CD4-positive, alpha-beta T cell treated with Interleukin-4 for 4 hours (primary cell): Measurements from ENCODE around the gene SMIM5.
"Not testable (repeated sequence)": the region's sequence is repeated elsewhere in the genome, so short reads cannot be mapped to it uniquely, and the experiment has no call there.

Experiments used
- DNase-seq: peaks from one replicate; pipeline ENCODE4 v3.0.0-alpha.2; 2020

Gene SMIM5, protein sequence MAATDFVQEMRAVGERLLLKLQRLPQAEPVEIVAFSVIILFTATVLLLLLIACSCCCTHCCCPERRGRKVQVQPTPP

DNA sequence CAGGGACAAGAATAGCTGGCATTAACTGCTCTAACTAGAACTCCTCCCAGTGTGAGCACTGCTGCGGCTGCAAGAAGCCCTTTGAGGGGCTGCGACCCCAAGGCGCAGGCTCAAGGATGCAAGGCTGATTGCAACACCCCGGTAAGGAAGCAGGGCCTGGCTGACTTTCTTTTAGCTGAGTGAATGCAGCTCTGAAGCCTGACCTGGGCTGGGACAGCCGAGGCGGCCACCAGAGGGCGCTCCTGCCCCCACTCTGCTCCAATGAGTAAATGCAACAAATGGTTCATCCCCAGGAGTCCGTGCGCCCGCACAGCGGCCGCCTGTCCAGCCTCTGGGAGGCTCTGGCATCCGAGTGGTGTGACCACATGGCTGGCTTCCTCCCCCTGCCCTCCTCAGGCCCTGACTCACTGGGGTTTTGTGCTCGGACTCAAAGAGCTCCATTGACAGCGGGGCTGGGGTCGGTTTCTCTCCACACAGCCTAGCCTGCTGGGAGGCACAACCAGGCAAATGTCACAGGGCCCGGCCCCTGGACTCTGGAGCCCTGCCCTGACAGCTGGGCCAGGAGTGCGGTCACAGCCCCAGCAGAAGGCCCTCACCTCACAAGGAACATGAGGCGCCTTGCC lies at the start of gene SMIM5:
TSS of gene SMIM5 (plus strand) at position 572 of the 623 bp plus-strand sequence. CDS start 6,768 bp downstream, outside the sequence.
- DNase-seq, result peak; percentile 77

DNA sequence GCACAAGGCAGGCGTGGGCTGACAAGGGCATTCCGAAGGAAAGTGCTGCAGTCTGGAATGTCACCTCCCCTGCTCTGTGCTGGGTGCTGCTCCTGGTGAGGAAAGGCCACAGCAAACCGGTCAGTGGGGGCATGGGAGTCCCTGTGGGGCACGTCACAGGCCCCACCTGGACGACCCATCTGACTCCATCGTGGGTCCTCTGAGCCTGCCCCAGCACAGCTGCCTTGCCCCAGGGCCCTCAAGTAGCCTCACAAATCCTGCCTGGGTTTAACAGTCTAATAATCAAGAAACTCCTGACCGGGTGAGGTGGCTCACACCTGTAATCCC lies 48.4 kb upstream of the SMIM5 start:
- no peak for DNase-seq

DNA sequence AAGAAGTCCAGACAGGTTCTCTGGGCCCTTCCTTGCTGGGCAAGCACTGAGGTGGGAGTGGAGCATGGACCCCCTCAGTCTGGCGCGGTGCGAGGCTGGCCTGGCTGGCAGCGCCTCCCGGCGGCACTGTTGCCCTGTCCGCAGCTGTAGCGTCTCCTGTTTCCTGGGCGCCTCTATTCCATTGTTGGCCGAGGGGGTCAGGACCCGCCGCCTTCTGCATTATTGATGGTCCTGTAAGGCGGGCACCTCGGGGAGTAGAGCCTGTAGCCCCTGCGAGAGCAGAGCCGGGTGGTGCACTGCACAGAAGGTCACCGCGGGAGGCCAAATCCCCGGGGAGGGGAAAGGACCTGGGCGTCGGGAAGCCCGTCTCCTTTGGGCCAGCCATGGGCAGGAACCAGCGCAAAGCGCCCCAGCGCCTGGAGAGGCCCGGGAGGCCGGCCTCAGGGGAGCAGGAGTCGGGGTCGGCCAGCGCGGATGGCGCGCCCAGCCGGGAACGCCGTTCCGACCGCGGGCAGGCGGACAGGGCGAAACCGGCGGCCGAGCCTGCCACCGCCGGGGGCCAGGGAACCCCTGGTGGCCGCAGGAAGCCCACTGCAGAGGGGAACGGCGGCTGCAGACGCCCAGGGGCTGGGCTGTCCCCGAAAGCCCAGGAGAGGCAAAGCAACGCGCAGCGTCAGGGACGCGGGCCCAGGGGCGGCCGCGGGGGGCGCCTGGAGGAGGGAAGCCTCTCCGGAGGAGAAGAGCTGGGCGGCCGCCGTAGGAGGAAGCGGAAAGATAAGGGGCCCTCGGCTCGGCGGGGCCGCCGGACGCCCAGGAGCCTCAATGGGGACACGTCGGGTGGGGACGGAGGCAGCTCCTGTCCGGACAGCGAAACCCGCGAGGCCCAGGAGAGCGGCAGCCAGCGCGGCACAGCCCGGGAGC lies 45.3 kb upstream of the SMIM5 start, which contains the start of gene MYO15B:
TSS of gene MYO15B (plus strand) at position 126 of the 921 bp plus-strand sequence. CDS start at position 384, 258 bp downstream.
- DNase-seq, result peak; percentile 46

DNA sequence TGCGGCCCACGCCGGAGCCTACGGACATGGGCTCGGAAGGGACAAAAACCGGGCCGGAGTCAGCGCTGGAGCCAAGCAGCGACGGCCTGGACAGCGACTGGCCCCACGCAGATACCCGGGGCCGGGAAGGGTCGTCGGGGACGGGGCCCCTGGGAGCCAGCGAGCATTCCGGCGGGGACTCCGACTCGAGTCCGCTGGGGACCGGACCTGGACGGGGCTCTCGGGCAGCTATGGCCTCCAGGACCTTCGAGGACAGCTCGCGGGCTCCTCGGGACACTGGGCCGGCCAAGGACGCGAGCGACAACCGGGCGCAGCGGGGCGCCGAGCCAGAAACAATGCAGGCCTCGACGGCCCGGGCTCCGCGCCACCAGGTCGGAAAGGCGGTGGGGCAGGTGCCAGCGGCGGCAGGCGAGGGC lies 44.6 kb upstream of the SMIM5 start:
- DNase-seq, result no peak

DNA sequence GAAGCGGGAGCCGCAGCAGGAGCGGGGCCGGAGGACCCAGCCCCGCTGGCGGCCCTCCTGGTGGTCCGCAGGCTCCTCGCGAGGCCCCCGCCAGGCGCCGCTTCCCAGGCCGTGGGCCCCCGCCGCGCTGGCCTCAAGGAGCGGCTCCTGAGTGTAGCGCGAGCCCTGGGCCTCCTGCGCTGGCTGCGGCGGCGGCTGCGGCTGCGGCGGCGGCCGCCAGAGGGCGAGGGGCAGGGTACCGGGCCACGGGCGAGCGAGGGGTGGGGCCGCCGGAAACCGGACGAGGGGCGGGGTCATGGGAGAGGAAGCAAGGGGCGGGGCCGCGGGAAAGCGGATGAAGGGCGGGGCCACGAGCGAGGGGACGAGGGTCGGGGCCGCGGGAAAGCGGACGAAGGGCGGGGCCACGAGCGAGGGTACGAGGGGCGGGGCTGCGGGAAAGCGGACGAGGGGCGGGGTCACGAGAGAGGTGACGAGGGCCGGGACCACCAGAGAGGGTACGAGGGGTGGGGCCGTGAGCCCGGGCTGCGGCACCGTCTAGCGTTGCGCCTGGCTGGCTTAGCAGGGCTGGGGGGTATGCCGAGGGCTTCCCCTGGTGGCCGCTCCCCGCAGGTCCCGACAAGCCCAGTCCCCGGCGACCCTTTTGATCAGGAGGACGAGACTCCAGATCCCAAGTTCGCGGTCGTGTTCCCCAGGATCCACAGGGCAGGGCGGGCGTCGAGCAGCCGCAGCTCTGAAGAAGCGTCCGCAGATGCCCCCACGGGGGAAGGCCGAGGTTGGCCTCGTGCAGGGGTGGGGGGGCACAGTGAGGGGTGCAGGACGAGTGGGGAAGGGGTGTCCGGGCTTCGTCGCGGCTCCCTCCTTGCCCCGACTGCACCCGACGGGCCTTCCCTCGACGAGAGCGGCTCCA lies 44.0 kb upstream of the SMIM5 start:
- DNase-seq, result peak; percentile 90

DNA sequence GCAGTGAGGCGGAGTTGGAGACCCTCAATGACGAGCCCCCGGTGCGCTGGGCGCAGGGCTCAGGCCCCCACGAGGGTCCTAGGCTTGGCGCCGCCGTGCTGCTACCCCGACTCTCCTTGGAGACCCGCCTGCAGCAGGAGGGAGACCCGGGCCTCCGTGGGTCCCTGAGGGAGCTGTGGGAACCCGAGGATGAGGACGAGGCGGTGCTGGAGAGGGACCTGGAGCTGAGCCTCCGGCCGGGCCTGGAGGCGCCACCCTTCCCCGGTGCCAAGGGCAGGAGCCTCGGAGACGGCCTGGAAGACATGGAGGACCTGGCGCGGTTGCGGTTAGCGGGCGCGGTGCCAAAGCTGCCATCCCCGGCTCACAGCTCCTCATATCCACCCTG lies 43.3 kb upstream of the SMIM5 start:
- no peak for DNase-seq

DNA sequence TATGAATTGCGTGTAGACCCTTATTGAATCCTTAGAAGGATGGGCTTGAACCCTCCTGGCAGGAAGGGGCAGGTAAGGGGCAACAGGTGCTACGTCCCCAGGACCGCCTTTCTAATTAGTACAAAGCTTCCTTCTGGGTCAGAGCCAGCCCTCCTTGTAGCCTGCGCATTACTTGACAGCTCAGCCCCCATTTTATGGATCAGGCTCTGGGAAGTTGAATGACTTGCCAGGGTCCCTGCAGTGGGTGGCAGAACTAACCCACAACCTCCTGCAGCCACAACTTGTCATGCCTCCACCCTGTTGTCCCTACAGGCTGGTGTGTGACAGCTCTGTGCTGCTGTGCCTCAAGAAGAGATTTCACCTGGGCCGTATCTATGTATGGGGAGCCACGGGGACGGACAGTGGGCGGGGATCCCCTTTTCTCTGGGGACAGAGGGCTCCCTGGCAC lies 42.9 kb upstream of the SMIM5 start:
- DNase-seq, result no peak

DNA sequence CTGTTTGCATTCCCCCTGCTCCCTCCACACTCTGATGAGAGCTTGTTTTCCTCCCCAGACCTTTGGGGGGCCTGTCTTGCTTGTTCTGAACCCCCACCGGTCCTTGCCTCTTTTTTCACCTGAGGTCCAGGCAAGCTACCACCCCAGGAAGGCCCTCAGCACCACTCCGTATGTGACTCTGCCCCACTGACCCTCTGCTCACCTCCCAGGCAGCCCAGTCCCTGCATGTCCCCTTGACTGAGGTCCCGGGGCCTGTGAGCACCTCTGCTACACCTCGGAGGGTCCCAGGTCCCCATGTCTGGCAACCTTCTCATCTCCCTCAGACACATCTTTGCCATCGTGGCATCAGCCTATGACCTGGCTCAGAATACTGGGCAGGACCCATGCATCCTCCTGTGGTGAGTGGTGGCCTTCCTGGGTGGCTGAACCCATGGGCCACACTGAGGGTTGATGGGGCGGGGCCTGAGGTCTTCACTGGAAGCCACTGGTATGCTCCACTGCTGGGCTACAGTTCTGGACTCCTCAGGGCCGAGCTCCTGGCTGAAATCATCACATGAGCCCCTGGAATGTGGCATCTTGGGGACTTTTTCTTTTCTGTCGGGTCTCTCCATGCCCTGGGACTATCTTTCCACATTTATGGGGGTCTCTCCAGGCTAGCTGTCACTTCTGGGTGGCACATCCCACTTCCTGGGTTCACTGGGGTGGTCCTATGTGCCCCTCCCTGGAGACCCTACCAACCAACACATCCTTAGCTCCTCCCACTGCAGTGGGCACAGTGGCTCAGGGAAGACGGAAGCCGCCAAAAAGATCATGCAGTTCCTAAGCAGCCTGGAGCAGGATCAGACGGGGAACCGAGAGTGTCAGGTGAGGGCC lies 42.1 kb upstream of the SMIM5 start:
- DNase-seq, result no peak

DNA sequence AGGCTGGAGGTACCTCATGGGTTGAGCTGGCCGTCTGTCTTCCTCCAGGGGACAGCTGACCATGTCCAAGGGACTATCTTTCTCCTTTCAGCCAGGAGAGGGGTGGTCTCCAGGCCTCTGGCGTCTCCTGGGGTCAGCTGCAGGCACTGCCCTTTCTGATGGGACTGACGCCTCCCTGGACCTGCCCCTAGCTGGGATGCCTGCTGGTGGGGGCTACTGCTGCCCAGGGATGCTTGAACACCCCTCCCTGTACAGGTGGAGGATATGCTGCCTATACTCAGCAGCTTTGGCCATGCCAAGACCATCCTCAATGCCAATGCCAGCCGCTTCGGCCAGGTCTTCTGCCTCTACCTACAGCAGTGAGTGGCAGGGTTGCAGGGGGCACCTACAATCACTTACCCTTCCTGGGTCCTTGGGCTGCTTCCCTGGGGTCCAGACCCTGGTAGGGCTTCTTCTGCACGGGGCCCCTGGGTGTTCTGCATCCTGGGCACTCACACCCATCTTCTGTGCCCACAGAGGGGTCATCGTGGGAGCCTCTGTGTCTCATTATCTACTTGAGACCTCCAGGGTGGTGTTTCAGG lies 41.4 kb upstream of the SMIM5 start:
- no peak for DNase-seq

DNA sequence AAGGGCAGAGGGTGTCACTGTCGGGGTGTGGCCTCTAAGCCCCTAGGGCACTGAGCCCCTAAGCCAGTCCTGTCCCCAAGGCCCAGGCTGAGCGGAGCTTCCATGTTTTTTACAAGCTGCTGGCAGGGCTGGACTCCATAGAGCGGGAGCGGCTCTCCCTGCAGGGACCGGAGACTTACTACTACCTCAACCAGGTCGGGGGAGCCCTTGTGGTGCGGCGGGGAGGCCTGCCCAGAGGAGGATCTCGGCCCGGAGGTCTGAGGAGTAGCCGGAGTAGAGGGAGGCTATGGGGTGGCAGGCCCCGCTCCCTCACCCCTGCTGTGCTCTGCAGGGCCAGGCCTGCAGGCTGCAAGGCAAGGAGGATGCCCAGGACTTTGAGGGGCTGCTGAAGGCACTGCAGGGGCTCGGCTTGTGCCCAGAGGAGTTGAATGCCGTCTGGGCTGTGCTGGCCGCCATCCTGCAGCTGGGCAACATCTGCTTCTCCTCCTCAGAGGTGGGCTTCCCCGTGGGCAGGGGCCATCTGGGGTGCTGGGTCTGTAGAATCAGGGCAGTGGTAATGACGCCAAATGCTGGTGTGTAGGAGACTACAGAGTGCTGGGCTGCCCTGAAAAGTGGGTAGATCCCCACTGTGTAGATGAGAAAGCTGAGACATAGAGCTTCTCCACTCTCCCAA lies 40.8 kb upstream of the SMIM5 start:
- DNase-seq, result no peak

DNA sequence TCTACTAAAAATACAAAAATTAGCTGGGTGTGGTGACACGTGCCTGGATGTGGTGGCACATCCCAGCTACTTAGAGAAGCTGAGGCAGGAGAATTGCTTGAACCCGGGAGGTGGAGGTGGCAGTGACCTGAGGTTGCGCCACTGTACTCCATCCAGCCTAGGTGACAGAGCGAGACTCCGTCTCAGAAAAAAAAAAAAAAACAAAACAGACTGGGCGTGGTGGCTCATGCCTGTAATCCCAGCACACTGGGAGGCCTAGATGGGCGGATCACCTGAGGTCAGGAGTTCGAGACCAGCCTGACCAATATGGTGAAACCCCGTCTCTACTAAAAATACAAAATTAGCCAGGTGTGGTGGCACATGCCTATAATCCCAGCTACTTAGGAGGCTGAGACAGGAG lies 39.8 kb upstream of the SMIM5 start:
- not testable (repeated sequence) for DNase-seq

DNA sequence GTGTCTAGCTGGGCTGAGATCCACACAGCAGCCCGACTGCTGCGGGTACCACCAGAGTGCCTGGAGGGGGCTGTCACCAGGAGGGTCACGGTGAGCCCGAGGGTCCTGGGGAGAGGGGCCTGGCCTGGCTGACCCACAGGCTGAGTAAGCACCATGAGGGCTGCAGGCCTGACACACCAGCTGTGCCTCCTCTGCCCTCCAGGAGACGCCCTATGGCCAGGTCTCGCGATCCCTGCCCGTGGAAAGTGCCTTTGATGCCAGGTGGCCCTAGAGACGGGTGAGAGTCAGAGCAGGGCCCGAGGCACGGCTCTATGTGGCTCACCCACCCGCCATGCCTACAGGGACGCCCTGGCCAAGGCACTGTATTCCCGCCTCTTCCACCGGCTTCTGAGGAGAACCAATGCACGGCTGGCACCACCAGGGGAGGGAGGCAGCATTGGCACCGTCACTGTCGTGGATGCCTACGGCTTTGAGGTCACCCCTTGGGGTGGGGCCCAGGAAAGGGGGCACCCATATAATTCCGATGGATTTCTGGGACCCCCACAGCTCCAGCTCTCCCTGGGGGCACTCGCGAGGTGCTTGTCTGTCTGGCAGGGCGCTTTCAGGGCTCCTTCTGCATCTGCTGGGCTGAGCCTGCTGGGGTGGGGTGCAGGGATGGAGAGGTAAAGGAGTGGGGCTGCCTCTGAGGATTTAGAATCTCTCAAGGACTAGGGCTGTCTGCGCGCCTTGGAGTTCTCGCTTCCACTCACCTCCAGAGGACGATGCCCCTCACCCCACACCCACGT lies 38.5 kb upstream of the SMIM5 start:
- no peak for DNase-seq

DNA sequence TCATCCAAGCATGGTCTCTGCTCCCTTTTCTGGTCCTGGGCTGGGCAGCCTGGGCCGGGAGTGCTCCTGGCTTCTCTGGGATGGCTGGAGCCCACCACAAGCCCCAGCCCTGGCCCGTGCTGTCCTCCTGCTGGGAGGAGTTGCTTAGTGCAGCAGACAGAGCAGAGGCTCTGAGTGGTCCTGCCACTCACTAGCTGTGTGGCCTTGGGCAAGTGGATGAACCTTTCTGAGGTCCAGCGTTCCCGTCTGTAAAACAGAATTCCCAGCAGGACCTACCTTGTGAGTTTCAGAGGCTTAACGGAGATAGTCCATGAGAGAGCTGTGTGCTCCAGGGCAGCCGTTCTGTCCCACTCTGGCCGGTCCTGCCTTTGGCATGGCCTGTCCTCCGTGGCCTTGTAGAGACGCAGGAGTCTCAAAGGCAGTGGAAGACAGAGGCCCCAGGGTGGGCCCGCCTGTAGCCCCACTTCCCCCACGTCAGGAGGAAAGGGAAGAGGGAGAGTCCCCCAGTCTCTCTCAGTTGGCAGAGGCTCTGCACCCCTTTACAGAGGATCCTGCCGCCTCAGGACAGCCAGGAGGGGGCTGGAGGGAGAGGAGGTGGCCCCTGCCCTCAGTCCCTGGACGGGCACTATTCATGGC lies 37.8 kb upstream of the SMIM5 start:
- DNase-seq, result no peak

DNA sequence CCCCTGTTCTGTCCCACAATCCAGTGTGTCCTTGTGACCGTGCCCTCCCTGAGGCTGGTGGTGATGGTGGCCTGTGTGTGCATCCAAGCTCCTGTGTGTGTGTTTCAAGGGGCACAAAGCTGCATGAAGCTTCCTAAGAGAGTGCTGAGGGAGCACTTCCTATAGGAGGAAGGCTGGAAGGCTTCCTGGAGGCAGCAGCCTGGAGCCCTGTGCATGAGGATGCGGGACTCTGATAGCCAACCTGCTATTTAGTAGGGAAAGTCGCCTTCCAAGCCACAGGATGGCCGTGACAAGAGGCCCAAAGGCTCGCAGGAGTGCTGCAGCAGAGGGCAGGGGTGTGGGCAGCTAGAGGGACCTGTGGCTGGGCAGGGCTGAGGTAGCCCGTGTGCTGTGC lies 37.3 kb upstream of the SMIM5 start:
- DNase-seq, result no peak

DNA sequence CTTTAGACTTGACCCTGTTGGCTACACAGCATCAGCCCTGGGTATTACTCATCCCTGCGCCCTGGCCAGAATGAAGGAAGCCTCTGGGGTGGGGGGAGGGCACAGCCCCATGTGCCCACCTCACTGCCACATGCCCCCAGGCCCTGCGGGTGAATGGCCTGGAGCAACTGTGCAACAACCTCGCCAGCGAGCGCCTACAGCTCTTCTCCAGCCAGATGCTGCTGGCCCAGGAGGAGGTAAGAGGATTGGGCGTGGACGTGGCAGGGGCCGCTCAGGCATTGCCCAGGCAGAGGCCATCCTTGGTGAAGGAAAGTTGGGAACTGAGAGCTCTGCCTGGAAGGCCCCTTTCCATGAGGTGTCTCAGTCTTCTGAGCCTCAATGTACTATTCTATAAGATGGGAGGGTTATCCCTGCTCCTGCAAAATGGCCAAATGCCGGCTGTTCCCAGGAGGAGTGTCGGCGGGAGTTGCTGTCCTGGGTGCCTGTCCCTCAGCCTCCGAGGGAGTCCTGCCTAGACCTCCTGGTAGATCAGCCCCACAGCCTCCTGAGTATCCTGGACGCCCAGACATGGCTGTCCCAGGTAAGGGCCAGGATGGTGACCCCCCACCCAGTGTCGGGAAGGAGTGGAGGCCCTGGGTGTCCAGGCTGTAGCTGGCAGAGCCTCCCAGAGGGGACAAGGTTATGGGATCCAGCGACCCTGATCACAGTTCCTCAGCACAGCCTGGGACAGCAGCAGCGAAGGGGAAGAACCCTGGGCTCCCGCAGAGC lies 36.7 kb upstream of the SMIM5 start:
- no peak for DNase-seq

DNA sequence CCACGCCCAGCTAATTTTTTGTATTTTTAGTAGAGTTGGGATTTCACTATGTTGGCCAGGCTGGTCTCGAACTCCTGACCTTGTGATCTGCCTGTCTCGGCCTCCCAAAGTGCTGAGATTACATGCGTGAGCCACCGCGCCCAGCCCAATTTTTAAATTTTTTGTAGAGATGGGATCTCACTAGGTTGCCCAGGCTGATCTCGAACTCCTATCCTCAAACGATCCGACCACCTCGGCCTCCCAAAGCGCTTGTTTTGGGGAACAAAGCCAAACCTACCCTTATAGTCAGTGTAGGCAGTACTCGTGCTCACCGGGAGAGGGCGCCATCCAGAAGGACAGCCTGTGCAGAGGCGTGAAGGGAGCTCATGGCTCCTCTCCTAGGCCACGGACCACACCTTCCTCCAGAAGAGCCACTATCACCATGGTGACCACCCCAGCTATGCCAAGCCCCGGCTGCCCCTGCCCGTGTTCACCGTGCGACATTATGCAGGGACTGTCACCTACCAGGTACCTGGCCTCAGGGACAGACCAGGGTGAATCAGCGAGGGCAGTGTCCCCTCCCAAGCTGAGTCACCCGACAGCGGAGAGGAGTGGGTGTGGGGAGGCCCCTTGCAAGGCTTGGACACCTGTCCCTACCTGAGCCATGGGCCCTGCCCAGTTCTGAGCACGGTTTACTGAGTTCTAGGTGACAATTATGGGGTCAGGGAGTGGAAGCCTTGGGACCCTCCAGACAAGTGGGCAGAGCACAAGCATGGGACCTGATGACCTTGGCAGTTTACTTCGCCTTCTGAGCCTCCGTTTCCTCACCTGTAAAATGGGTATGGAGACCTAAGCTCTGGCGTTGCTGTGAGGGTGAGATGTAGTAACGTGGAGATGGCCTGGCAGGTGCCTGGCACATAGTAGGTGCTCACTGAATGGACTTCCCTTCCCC lies 31.9 kb upstream of the SMIM5 start:
- peak; percentile 42 for DNase-seq

DNA sequence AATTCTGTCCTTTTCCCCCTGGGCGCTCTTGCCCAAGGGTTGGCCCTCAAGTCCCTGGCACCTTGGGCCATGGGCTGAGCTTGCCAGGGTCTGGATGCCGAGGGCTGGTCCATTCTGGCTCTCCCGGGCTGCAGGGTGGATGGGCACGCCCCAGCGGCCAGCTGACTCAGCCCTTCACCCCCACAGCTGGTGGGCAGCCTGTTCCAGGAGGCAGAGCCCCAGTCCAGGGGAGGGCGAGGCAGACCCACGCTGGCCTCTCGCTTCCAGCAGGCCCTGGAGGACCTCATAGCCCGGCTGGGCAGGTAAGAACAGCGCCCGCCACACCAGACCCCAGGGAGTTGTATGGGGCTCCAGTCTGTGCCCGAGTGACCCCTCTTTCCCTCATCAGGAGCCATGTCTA lies 30.6 kb upstream of the SMIM5 start:
- DNase-seq, result no peak

DNA sequence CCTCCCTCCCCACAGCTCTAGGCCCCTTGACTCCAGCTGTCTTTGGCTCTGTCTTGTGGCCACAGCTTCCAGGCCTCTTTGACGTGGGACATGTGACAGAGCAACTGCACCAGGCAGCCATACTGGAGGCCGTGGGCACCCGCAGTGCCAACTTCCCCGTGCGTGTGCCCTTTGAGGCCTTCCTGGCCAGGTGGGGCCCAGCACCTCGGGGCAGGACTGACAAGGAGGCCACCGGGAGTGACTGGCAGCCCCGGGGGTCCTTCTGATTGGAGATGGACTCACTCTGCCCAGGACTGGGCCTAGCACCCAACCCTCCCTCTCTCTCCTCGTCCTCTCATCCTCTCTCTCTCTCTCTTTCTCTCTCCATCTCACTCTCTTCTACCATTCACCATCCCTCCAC lies 30.1 kb upstream of the SMIM5 start:
- no peak for DNase-seq
